ENCODE measurements around the gene KIAA0930. TPM values are rescaled to one million over a fixed set of nuclear protein-coding genes. Genes with fewer than 3 reads are reported as not detected.

Gene KIAA0930
- total and polyA plus RNA-seq, 2 of the 4 experiments (the other 2 are of a cell fraction): 25.3 to 34.1 TPM

Small RNA genes within 50 kb of the gene (microRNA-seq; reads per million reads assigned to microRNA genes)
- 4.1 to 28.5 reads per million in 2 experiments for gene MIR1249 (ENCODE audit: insufficient read depth in 1 of 2, insufficient read length in 1 of 2, unreplicated experiment in 1 of 2)

Small RNA genes within 50 kb of the gene (small RNA-seq; reads per million reads assigned to genes)
- 0 to 0.92 (median 0.11) reads per million in 5 experiments for gene MIR1249

Other genes with a start within 250 kb of the KIAA0930 start
- not detected in 2 replicates for gene PHF21B, start 230.9 kb downstream of the KIAA0930 start, total RNA-seq (2012; rRNA removed)
- gene PHF21B, start 230.9 kb downstream of the KIAA0930 start, polyA plus RNA-seq (2012; rRNA removed): 0.02 and 0.09 TPM in 2 replicates
- gene NUP50, start 77.0 kb downstream of the KIAA0930 start, total RNA-seq (2012; rRNA removed): 61.1 and 65.4 TPM in 2 replicates
- 10.3 and 12.8 TPM in 2 replicates for gene NUP50, start 77.0 kb downstream of the KIAA0930 start, polyA plus RNA-seq (2012; rRNA removed)
- gene UPK3A, start 44.1 kb upstream of the KIAA0930 start, total RNA-seq (2012; rRNA removed): not detected in 2 replicates
- not detected in 2 replicates for gene UPK3A, start 44.1 kb upstream of the KIAA0930 start, polyA plus RNA-seq (2012; rRNA removed)
- 15.8 and 20.6 TPM in 2 replicates for gene FAM118A, start 69.0 kb upstream of the KIAA0930 start, total RNA-seq (2012; rRNA removed)
- gene FAM118A, start 69.0 kb upstream of the KIAA0930 start, polyA plus RNA-seq (2012; rRNA removed): 83.4 and 95.6 TPM in 2 replicates
- not detected in 2 replicates for gene SMC1B, start 172.7 kb upstream of the KIAA0930 start, total RNA-seq (2012; rRNA removed)
- not detected in 2 replicates for gene SMC1B, start 172.7 kb upstream of the KIAA0930 start, polyA plus RNA-seq (2012; rRNA removed)
- 0.28 and 0.36 TPM in 2 replicates for gene RIBC2, start 172.8 kb upstream of the KIAA0930 start, total RNA-seq (2012; rRNA removed)
- gene RIBC2, start 172.8 kb upstream of the KIAA0930 start, polyA plus RNA-seq (2012; rRNA removed): 0.29 and 0.50 TPM in 2 replicates